ENCODE results near the gene TMEM125. TPM values are rescaled to one million over a fixed set of nuclear protein-coding genes. Genes with fewer than 3 reads are reported as not detected.

Gene TMEM125
- polyA plus RNA-seq, 1 of the 3 experiments (the other 2 are of a cell fraction) = not detected

GRCh38 chr1:43238991-43239469 is 30.8 kb upstream of the TMEM125 start:
- H3K4me3 ChIP-seq (ENCODE audit: low read depth in 2 of 2, low read length in 1 of 2) = no peak overlapping the region
- POLR2A ChIA-PET = no interaction called here
- H3K9ac ChIP-seq = no peak overlapping the region
- no peak for DNase-seq
- H3K27ac ChIP-seq (ENCODE audit: low read depth in 2 of 2, low read length in 1 of 2) = no peak overlapping the region
- H3F3A ChIP-seq (replicated peaks; ENCODE audit: insufficient read depth) = no peaks in the 10 kb centered on the region
- no peaks in the 10 kb centered on the region for H3K9me3 ChIP-seq
- H3K4me1 ChIP-seq (ENCODE audit: control insufficient read depth in 1 of 2, insufficient read depth in 2 of 2, low read depth in 1 of 2, low read length in 1 of 2) = peaks cover 0 to 6% of the 10 kb centered on the region in 2 experiments; a peak in 1 of 4 replicates
- H2AFZ ChIP-seq (ENCODE audit: low read depth) = no peak overlapping the region
- WGBS (ENCODE audit: low lambda C conversion rate) = 94% methylated on average over 3 of the region's 3 CpGs
- TF ChIP-seq REST (IDR thresholded peaks at IDR 0.05; ENCODE audit: low read depth, low read length) = no peak
- TF ChIP-seq MEF2A (IDR thresholded peaks at IDR 0.05; ENCODE audit: borderline replicate concordance, low read depth) = no peak
- TF ChIP-seq TEAD4 (IDR thresholded peaks at IDR 0.05; ENCODE audit: borderline replicate concordance, insufficient read depth) = no peak
- TF ChIP-seq, protein P1, sequence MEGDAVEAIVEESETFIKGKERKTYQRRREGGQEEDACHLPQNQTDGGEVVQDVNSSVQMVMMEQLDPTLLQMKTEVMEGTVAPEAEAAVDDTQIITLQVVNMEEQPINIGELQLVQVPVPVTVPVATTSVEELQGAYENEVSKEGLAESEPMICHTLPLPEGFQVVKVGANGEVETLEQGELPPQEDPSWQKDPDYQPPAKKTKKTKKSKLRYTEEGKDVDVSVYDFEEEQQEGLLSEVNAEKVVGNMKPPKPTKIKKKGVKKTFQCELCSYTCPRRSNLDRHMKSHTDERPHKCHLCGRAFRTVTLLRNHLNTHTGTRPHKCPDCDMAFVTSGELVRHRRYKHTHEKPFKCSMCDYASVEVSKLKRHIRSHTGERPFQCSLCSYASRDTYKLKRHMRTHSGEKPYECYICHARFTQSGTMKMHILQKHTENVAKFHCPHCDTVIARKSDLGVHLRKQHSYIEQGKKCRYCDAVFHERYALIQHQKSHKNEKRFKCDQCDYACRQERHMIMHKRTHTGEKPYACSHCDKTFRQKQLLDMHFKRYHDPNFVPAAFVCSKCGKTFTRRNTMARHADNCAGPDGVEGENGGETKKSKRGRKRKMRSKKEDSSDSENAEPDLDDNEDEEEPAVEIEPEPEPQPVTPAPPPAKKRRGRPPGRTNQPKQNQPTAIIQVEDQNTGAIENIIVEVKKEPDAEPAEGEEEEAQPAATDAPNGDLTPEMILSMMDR (IDR thresholded peaks at IDR 0.05) = no peak
- TF ChIP-seq RCOR1 (IDR thresholded peaks at IDR 0.05; ENCODE audit: low read length) = no peak
- no peak for TF ChIP-seq YY1 (IDR thresholded peaks at IDR 0.05; ENCODE audit: low read depth)
- TF ChIP-seq NFIC (IDR thresholded peaks at IDR 0.05; ENCODE audit: borderline replicate concordance) = no peak
- no peak for TF ChIP-seq GABPA (IDR thresholded peaks at IDR 0.05; ENCODE audit: low read depth)
- TF ChIP-seq MXI1 (IDR thresholded peaks at IDR 0.05; ENCODE audit: low read depth, low read length) = no peak
- no peak for TF ChIP-seq CHD2 (IDR thresholded peaks at IDR 0.05; ENCODE audit: low read length, partially characterized antibody)
- no peak for TF ChIP-seq FOXJ3 (CRISPR knock-in tag; IDR thresholded peaks at IDR 0.05)
- TF ChIP-seq SMC3 (IDR thresholded peaks at IDR 0.05; ENCODE audit: low read depth, low read length) = no peak
- no peak for TF ChIP-seq ELF1 (IDR thresholded peaks at IDR 0.05)
- H4K20me1 ChIP-seq (ENCODE audit: insufficient read depth) = no peaks in the 10 kb centered on the region
- no peak overlapping the region for H3K4me2 ChIP-seq
- no peaks in the 10 kb centered on the region for H3K9me2 ChIP-seq
- H3K79me2 ChIP-seq (ENCODE audit: insufficient read depth) = no peaks in the 10 kb centered on the region
- CTCF ChIA-PET = interaction anchor here (0.7 to 2.5 kb wide), 5 partner anchors 12 to 176 kb away, joined by 3 to 17 read pairs (median 3); no protein-coding TSS in a partner anchor
- H3K36me3 ChIP-seq (replicated peaks in 1 of 2; ENCODE audit: control insufficient read depth in 1 of 2, insufficient read depth in 2 of 2, low read length in 1 of 2) = no peaks in the 10 kb centered on the region
- no peaks in the 10 kb centered on the region for H3K27me3 ChIP-seq (ENCODE audit: insufficient read depth)

Measured in SK-N-SH (cell line).